PC-9 (cell line): ENCODE results near the gene ASPA. TPM values are rescaled to one million over a fixed set of nuclear protein-coding genes. Genes with fewer than 3 reads are reported as not detected.

Source experiments
- BruUV-seq: library from RNA; stranded (reverse); fragments of 400-500 nt; replicated peaks from 2 replicates; lab custom pipeline; 2021; lab: Mats Ljungman, UMichigan
- CTCF ChIA-PET: fragments of 300-600 bp; sonication (Branson Sonifier 250); formaldehyde crosslinking; loops from one replicate; lab custom pipeline; 2022; ENCODE audit warnings: antibody characterized with exemption; lab: Charles Lee
- POLR2A ChIA-PET: fragments of 300-600 bp; sonication (Branson Sonifier 250); formaldehyde crosslinking; loops from one replicate; lab custom pipeline; 2022; ENCODE audit warnings: antibody characterized with exemption; ENCODE audit not compliant: unreplicated experiment; lab: Charles Lee
- DNase-seq, 2 experiments: peaks; one replicate each; pipeline versions ENCODE4 v3.0.0 to v3.0.0-alpha.2; 2015 to 2022; ENCODE audit warnings: mixed read lengths in 1 of 2
- H2AFZ ChIP-seq: fragments of 200-600 bp; sonication (generic); 2 replicates; pipeline ENCODE4 v1.8.1; 2017; ENCODE audit warnings: antibody characterized with exemption
- H3F3A ChIP-seq: fragments of 200-600 bp; sonication (generic); 2 replicates; pipeline ENCODE4 v1.8.1; 2017; ENCODE audit warnings: antibody characterized with exemption, mild to moderate bottlenecking, low read depth; ENCODE audit not compliant: insufficient read depth
- H3K27ac ChIP-seq: fragments of 200-600 bp; sonication (generic); 2 replicates; pipeline ENCODE4 v1.6.1; 2016; ENCODE audit warnings: mixed run types
- H3K27me3 ChIP-seq: fragments of 200-600 bp; sonication (generic); 2 replicates; pipeline ENCODE4 v1.6.1; 2016; ENCODE audit warnings: low read depth, mixed run types; ENCODE audit not compliant: insufficient read depth
- H3K36me3 ChIP-seq: fragments of 200-600 bp; sonication (generic); 2 replicates; pipeline ENCODE4 v1.6.1; 2016; ENCODE audit warnings: low read depth, mixed run types
- H3K4me1 ChIP-seq: fragments of 200-600 bp; sonication (generic); replicated peaks from 2 replicates; pipeline ENCODE4 v1.6.1; 2016; ENCODE audit warnings: mixed run types; ENCODE audit not compliant: insufficient read depth
- H3K4me2 ChIP-seq: fragments of 200-600 bp; sonication (generic); 2 replicates; pipeline ENCODE4 v1.6.1; 2017; ENCODE audit warnings: mixed run types
- H3K4me3 ChIP-seq: fragments of 200-600 bp; sonication (generic); 2 replicates; pipeline ENCODE4 v1.6.1; 2016; ENCODE audit warnings: mixed run types
- H3K79me2 ChIP-seq: fragments of 200-600 bp; sonication (generic); 2 replicates; pipeline ENCODE4 v1.6.1; 2017; ENCODE audit warnings: low read depth, mixed run types
- H3K9me2 ChIP-seq: fragments of 200-600 bp; sonication (generic); 2 replicates; pipeline ENCODE4 v1.8.1; 2017; ENCODE audit warnings: mild to moderate bottlenecking; ENCODE audit not compliant: insufficient read depth
- H3K9me3 ChIP-seq: fragments of 200-600 bp; sonication (generic); 2 replicates; pipeline ENCODE4 v1.8.1; 2016; ENCODE audit warnings: low read depth; ENCODE audit not compliant: insufficient read depth
- H4K20me1 ChIP-seq: fragments of 200-600 bp; sonication (generic); 2 replicates; pipeline ENCODE4 v1.8.1; 2017; ENCODE audit not compliant: insufficient read depth
- CTCF ChIP-seq: fragments of 200-600 bp; sonication (generic); conservative IDR thresholded peaks from 2 replicates; pipeline ENCODE4 v1.6.1; 2017; ENCODE audit warnings: mixed run types, antibody characterized with exemption, mild to moderate bottlenecking, moderate library complexity
- EZH2 ChIP-seq: fragments of 200-600 bp; sonication (generic); IDR thresholded peaks from 2 replicates; pipeline ENCODE4 v1.8.0; 2017; ENCODE audit warnings: antibody characterized with exemption, low read depth
- intact Hi-C: fragments of 100-400 bp; cut with micrococcal nuclease; formaldehyde crosslinking; loops from one replicate; pipeline ENCODE4 v1.10.0; 2022; ENCODE audit not compliant: unreplicated experiment
- total RNA-seq: library from RNA; stranded (reverse); gene quantifications from 2 replicates; pipeline ENCODE4 v1.2.3, GENCODE V29; 2021

The ASPA gene
- total RNA-seq, 1 experiment from 2014 or later = not detected

GRCh38 chr17:3438368-3438767, 37.4 kb upstream of the ASPA start:
- TF ChIP-seq CTCF = no peak
- TF ChIP-seq EZH2 = no peak

DNA sequence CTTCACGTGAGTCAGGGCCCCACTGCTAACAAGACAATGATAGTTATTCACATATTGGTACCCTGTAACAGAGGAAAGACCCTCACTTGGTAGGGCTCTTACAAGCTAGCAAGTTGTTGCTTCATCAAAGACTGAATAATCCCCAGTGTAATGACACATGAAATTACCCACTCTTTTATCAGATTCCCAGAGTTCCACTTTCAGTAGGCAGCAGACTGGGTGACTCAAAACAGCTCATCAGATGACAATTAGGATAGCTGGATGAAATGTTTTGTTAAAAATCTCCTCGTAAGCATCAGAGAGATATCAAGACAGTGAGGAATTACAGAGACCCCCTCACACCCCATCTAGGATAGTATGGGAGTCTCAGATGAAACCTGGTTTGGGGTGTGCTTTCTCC, 35.3 kb upstream of the ASPA start:
- CTCF ChIA-PET = no interaction called here
- Histone ChIP-seq H3K9me3 (no peaks in the 10 kb centered on the region), H3F3A (no peaks in the 10 kb centered on the region), H3K27me3 (peaks cover 37% of the 10 kb centered on the region), H3K36me3 (no peaks in the 10 kb centered on the region), H3K27ac (no peak overlapping the region), H3K9me2 (no peaks in the 10 kb centered on the region), H3K79me2 (no peaks in the 10 kb centered on the region), H3K4me2 (no peak overlapping the region), H2AFZ (no peak overlapping the region), H3K4me3 (no peak overlapping the region), H4K20me1 (no peaks in the 10 kb centered on the region; the same call in 1 of the 2 replicates), H3K4me1 (no peaks in the 10 kb centered on the region)
- intact Hi-C loops = no loop called here
- no peak for DNase-seq
- POLR2A ChIA-PET = no interaction called here
- TF ChIP-seq CTCF (no peak), EZH2 (no peak)
- no TSS peak for BruUV-seq

More at GRCh38 chr17:3438368-3438767, 37.4 kb upstream of the ASPA start:
- Histone ChIP-seq H3K79me2 (no peaks in the 10 kb centered on the region), H3K27me3 (peaks cover 38% of the 10 kb centered on the region), H3F3A (no peaks in the 10 kb centered on the region), H3K4me3 (no peak overlapping the region), H3K27ac (no peak overlapping the region), H3K9me3 (no peaks in the 10 kb centered on the region), H3K4me1 (no peaks in the 10 kb centered on the region), H3K4me2 (no peak overlapping the region), H3K9me2 (no peaks in the 10 kb centered on the region), H2AFZ (no peak overlapping the region), H4K20me1 (no peaks in the 10 kb centered on the region), H3K36me3 (no peaks in the 10 kb centered on the region)
- no peak for DNase-seq
- BruUV-seq = no TSS peak
- POLR2A ChIA-PET = no interaction called here
- CTCF ChIA-PET = no interaction called here
- intact Hi-C loops = no loop called here

DNA sequence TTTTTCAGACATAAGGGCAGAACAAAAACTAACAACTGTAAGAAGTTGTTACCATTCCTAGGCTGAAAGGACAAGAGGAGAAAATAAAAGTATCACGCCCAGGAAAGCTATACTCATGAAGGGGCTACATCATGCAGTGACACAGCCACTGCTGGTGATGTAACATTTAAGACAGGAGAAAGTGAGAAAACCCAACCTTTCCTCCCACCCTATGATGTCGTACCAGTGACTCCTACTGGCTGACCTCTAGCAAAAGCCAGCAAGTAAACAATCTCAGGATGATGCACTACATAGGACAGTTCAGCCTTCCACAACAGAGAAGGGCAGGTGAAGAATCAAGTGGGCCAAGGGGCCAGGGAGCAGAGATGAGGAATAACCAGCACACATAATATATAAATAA, 28.2 kb upstream of the ASPA start:
- POLR2A ChIA-PET = no interaction called here
- Histone ChIP-seq H4K20me1 (no peaks in the 10 kb centered on the region; the same call in 1 of the 2 replicates), H3F3A (no peaks in the 10 kb centered on the region), H3K4me3 (no peak overlapping the region), H3K4me2 (no peak overlapping the region), H3K36me3 (no peaks in the 10 kb centered on the region), H2AFZ (no peak overlapping the region), H3K4me1 (no peaks in the 10 kb centered on the region), H3K79me2 (no peaks in the 10 kb centered on the region), H3K9me2 (no peaks in the 10 kb centered on the region), H3K27me3 (peaks cover 15% of the 10 kb centered on the region; the same call in 1 of the 2 replicates), H3K9me3 (no peaks in the 10 kb centered on the region), H3K27ac (no peak overlapping the region)
- CTCF ChIA-PET = no interaction called here
- no peak for DNase-seq
- TF ChIP-seq EZH2 (no peak), CTCF (peak; percentile 31)
- no TSS peak for BruUV-seq
- intact Hi-C loops = no loop called here
